Fibroblast of peridontal ligament (primary cell): Measurements from ENCODE around the gene ARPP19.
"Not testable (repeated sequence)": the region's sequence is repeated elsewhere in the genome, so short reads cannot be mapped to it uniquely, and the experiment has no call there.

ENCODE experiments used
- DNase-seq: peaks from one replicate; pipeline ENCODE4 v3.0.0-alpha.2; 2010; ENCODE audit errors: extremely low read depth

The ARPP19 gene

GRCh38 chr15:52512869-52513268, 56.0 kb downstream of the ARPP19 start:
- DNase-seq: not testable (repeated sequence)

- no peak for DNase-seq
Measured at GRCh38 chr15:52511084-52511483, 57.7 kb downstream of the ARPP19 start.

- no peak for DNase-seq
Measured at GRCh38 chr15:52509500-52510245, 59.2 kb downstream of the ARPP19 start.

GRCh38 chr15:52506549-52506948, 62.3 kb downstream of the ARPP19 start:
- no peak for DNase-seq

- no peak for DNase-seq
Measured at GRCh38 chr15:52505151-52505550, 63.7 kb downstream of the ARPP19 start.

GRCh38 chr15:52503788-52504496, 64.9 kb downstream of the ARPP19 start:
- peak; percentile 40 for DNase-seq

GRCh38 chr15:52502608-52503007, 66.2 kb downstream of the ARPP19 start:
- DNase-seq: no peak

GRCh38 chr15:52499506-52499905, 69.3 kb downstream of the ARPP19 start:
- DNase-seq: no peak

GRCh38 chr15:52498706-52499105, 70.1 kb downstream of the ARPP19 start:
- no peak for DNase-seq
